WTC11 (cell line): Measurements from ENCODE around the gene RPTOR.

ENCODE experiments used
- CTCF ChIP-seq: fragments of 200-600 bp; IDR thresholded peaks from 2 replicates; pipeline ENCODE4 v1.8.0; 2022; ENCODE audit warnings: antibody characterized with exemption
- ESRRA ChIP-seq: sonication (generic); formaldehyde crosslinking; IDR thresholded peaks from 2 replicates; pipeline ENCODE4 v1.8.1; 2022; ENCODE audit warnings: mild to moderate bottlenecking, missing genetic modification reagents, borderline replicate concordance
- JUN ChIP-seq: sonication (generic); formaldehyde crosslinking; IDR thresholded peaks from 2 replicates; pipeline ENCODE4 v1.8.0; 2023; ENCODE audit warnings: mild to moderate bottlenecking, missing genetic modification reagents
- MAX ChIP-seq: sonication (generic); formaldehyde crosslinking; IDR thresholded peaks from 2 replicates; pipeline ENCODE4 v1.8.0; 2022; ENCODE audit warnings: mild to moderate bottlenecking, missing genetic modification reagents
- PREB ChIP-seq: sonication (generic); formaldehyde crosslinking; IDR thresholded peaks from 2 replicates; pipeline ENCODE4 v1.8.1; 2022; ENCODE audit warnings: mild to moderate bottlenecking, missing genetic modification reagents, moderate library complexity, borderline replicate concordance
- TEAD4 ChIP-seq: sonication (generic); formaldehyde crosslinking; IDR thresholded peaks from 2 replicates; pipeline ENCODE4 v1.8.0; 2022; ENCODE audit warnings: mild to moderate bottlenecking, missing genetic modification reagents
- ZNF317 ChIP-seq: sonication (generic); formaldehyde crosslinking; IDR thresholded peaks from 2 replicates; pipeline ENCODE4 v1.8.1; 2023; ENCODE audit warnings: low read depth, mild to moderate bottlenecking, moderate library complexity, missing genetic modification reagents, borderline replicate concordance

GRCh38 chr17:80927791-80928216 lies 383.2 kb downstream of the RPTOR start:
- no peak for TF ChIP-seq MAX (CRISPR knock-in tag)
- no peak for TF ChIP-seq PREB (CRISPR knock-in tag)
- no peak for TF ChIP-seq TEAD4
- TF ChIP-seq CTCF, result no peak
- no peak for TF ChIP-seq JUN (CRISPR knock-in tag)
- no peak for TF ChIP-seq ESRRA (CRISPR knock-in tag)
- no peak for TF ChIP-seq ZNF317 (CRISPR knock-in tag)
